ENCODE data around the gene PPIL3.
"Not testable (repeated sequence)": the region's sequence is repeated elsewhere in the genome, so short reads cannot be mapped to it uniquely, and the experiment has no call there.

Gene PPIL3

DNA sequence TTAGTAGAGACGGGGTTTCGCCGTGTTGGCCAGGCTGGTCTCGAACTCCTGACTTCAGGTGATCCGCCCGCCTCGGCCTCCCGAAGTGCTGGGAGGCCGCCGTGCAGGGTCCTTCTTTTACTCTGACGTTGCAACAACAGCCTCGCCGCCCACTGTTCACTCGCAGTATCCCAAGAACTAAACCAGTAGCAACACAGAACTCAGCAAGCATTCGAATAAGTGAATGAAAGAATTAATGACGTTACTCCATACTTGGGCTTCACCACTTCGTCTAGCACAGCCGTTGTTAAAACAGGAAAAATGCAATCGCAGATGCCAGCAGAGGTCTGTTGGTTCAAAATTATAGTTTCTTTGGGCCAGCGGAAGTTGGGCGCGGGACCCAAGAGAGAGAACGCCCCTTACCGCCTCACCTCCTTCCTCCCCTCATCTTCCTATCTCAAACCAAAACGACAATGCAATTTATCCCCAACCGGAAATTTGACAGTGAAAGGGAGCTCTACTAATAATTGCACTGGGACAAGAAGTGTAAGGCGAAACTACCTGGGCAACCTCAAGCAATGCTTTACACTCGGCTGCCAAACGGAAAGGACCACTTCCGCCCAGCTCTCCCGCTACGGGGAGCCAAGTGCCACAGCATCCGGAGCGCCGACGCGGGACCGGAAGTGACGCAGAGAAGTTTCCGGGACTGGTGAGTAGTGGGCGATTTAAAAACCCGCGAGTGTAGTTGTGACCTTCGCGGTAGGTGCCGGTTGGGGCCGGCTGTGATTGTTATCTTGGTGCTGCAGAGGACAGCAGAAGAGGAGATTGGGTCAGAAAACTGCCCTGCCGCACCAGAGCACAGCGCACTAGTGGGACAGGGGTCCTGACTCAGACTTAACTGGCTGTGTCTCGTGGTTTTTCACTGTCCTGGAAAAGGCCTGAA lies at the start of gene PPIL3, which contains the start of gene NIF3L1:
PPIL3 (minus strand) TSS at position 374 of the 922 bp plus-strand sequence. CDS start 1,462 bp downstream, outside the sequence.
NIF3L1 (plus strand) TSS at position 668 of the 922 bp plus-strand sequence. CDS start 2,573 bp downstream, outside the sequence.
- peak; percentile 100 for DNase-seq

- peak; percentile 30 for DNase-seq
Observed at GRCh38 chr2:200930947-200931626, 42.2 kb upstream of the PPIL3 start.

- DNase-seq: no peak
Observed at GRCh38 chr2:200929334-200930249, 40.7 kb upstream of the PPIL3 start.

- no peak for DNase-seq
Observed at GRCh38 chr2:200922439-200922838, 33.6 kb upstream of the PPIL3 start.

GRCh38 chr2:200913654-200914053 lies 24.8 kb upstream of the PPIL3 start:
- no peak for DNase-seq

DNA sequence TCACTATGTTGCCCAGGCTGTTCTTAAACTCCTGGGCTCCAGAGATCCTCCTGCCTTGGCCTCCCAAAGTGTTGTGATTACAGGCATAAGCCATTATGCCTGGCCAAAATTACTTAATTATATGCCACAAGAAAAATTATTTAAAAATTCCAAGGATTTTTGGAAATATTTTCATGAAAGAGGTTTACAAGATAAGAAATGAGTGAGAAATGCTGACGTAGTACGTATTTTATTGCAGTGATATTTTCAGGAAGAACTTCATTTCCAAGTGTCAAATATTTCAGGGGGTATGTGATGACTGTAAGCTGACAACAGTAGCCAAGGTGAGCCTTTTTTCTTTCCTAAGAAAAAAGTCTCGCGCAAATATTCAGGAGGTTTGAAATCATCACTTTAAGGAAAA lies 21.1 kb upstream of the PPIL3 start:
- DNase-seq: no peak

GRCh38 chr2:200905618-200906296 lies 16.9 kb upstream of the PPIL3 start:
- peak; percentile 83 for DNase-seq

DNA sequence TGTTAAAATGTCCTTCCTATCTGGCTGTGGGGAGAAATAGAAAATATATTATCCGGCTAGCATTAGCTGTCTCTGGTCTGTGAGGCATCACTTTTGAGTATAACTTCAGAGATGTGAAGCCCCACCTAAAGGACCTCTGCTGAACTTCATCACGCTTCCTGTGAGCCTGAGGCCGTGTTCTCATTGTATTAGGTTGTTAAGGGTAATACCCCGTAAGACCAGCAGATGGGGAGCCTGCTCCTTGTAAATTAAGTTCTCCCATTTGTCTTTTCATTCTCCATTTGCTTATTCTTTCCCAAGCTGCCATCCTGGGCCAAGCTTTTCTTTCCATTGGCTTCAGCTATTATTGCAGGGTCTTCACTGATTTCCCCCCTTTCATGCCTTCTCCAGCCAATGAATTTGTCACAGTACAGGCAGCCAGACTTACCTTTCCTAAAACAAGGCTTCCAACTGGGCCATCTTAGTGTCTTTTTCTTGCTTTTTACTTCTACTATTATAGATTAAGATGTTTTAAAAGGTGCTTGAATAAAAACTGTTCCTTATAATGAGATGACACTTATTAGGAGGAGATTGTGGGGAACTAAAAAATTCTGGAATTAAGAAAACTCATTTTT lies 12.7 kb upstream of the PPIL3 start:
- peak; percentile 94 for DNase-seq

- no peak for DNase-seq
Observed at GRCh38 chr2:200899482-200899881, 10.6 kb upstream of the PPIL3 start.

DNA sequence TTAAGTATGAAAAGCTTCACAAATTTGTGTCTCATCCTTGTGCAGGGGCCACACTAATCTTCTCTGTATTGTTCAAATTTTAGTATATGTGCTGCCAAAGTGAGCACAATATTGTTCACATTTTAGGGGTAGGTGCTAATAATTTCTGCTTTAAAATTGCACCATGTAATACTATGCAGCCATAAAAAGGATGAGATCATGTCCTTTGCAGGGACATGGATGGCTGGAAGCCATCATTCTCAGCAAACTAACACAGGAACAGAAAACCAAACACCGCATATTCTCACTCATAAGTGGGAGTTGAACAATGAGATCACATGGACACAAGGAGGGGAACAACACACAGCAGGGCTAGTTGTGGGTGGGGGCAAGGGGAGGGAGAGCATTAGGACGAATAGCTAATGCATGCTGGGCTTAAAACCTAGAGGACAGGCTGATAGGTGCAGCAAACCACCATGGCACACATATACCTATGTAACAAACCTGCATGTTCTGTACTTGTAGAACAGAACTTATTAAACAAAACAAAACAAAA lies 7.1 kb downstream of the PPIL3 start:
- not testable (repeated sequence) for DNase-seq

- no peak for DNase-seq
Observed at GRCh38 chr2:200878289-200878880, 10.5 kb downstream of the PPIL3 start.

DNA sequence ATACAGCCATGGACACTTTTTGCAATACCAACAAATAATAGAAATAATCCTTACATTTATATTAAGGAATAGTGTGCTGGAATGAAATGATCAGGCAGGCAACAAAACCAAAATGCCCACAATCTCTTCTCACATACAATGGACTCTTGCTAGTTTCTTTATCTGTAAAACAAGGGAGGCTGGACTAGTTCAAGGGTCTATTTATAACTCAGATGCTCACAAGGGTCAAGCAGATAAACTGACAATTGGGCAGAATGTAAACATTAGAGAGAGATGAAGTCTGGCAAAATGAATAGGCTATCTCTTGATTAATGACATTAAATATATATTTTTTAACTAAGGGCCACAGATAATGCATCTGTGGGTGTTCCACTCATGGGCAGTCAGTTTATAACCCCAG lies 11.4 kb downstream of the PPIL3 start:
- DNase-seq: peak; percentile 66

DNA sequence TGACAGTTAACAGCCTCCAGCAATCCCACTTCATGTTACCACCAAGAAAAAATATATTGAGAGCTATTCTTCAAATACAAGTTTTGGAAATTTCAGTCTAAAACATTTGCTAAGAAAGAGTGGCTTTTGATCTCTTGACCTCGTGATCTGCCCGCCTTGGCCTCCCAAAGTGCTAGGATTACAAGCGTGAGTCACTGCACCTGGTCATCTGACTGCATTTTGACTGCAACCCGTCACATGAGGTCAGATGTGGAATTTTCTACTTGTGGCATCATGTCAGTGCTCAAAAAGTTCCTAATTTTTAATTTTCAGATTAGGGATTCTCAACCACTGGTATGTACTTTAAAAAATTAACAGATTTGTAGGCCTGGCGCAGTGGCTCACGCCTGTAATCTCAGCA lies 15.3 kb downstream of the PPIL3 start:
- no peak for DNase-seq

DNA sequence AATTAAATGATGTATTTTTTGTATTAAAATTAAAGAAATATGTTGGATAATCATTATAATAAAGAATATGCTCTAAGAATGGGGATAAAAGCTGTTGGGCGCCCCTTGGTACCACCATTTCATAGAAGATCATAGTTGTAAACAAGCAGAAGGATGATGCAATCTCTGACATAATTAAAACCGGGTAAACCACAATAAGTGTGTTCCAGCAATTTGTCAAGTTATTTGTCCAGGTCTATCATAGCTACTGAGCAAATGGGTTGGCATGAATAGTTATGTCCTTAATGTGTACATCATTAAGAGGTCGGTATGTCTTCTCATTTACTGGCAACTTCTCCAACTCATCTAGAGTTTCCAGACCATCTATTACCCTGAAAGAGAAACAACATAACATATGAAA lies 17.7 kb downstream of the PPIL3 start:
- peak; percentile 79 for DNase-seq

- peak; percentile 91 for DNase-seq
Observed at GRCh38 chr2:200869014-200869413, 19.9 kb downstream of the PPIL3 start.

DNA sequence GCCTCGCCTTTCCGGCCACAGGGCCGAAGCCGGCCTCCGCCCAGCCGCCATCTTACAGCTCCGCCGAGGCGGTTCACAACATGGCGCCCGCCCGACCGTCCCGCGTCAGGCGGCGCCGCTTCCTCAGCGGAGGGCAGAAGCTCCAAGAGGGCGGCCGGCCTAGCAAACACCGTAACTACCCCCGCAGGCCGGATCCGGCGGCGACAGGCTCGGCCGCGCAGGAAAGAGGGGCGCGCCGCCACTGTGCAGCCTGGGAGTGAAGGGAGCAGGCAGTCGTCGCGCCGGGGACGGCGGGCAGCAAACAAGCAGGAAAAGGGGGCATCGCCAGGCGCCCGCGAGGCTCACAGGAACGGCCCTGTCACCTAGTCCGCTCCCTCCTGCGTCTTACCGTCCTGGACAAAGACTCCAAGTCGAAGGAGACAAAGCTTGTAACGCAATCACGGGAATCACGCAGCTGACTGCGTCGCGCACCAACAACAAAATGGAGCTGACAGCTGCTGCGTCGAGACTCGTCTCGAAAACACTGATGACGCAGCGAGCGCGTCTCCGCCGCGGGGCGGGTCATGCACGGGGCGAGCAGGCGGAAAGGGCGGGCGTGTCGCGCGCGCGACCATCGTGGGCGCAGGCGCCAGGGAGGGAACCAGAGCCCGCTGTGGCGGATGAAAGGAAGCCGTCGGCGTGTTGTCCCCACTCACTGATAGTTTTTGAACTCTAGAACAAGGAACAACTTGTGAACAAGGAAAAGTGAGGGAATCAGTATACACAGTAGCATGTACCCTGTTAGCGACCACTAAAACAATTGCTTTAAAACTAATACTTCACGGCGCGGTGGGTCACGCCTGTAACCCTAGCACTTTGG lies 24.5 kb downstream of the PPIL3 start, which contains the start of gene CLK1:
CLK1 (minus strand) TSS at position 483 of the 859 bp plus-strand sequence. CDS start 2,796 bp downstream, outside the sequence.
- peak; percentile 94 for DNase-seq

DNA sequence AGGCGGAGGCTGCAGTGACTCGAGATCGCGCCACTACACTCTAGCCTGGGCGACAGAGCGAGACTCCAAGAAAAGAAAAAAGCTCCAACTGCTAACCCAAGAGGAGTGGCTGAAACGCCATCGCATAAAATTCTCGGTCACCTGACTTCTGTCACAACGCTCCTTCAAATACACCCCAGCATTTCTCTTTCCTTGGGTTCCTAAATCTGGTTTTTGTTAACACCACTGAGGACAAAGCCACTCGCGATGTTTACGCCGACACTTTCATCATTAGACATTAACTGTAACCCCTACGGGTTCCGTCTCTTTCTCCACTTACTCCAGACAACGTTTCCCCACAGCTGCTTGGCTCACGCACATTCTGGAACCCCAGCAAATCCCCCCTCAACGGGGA lies 25.1 kb downstream of the PPIL3 start:
- no peak for DNase-seq

DNA sequence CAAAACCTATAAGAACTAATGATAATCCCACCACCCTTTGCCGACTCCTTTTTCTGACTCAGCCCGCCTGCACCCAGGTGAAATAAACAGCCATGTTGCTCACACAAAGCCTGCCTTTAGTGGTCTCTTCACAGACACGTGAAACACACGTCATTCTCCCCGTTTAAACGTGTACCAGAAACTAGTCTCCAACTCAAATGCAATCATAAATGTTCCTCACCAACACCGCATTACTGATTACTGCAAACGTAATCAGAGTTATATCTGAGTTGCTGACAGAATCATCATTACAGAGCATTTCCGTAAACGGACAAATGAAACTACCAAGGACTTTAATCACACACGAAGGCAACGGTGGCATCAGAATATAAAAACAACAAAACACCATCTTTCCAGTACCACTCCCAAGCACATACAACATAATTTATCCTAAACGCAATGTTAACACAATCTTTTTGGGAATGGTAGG lies 26.3 kb downstream of the PPIL3 start:
- peak; percentile 72 for DNase-seq

GRCh38 chr2:200861617-200862155 lies 27.2 kb downstream of the PPIL3 start:
- no peak for DNase-seq

Measured in OCI-M1 (cell line).